ENCODE results near the gene BMP4. TPM values are rescaled to one million over a fixed set of nuclear protein-coding genes. Genes with fewer than 3 reads are reported as not detected.
A peak's percentile ranks its signal among the peaks of the same experiment; 100 is the strongest.

Gene BMP4
- total RNA-seq, 1 experiment from 2014 or later, result 24.8 TPM

DNA sequence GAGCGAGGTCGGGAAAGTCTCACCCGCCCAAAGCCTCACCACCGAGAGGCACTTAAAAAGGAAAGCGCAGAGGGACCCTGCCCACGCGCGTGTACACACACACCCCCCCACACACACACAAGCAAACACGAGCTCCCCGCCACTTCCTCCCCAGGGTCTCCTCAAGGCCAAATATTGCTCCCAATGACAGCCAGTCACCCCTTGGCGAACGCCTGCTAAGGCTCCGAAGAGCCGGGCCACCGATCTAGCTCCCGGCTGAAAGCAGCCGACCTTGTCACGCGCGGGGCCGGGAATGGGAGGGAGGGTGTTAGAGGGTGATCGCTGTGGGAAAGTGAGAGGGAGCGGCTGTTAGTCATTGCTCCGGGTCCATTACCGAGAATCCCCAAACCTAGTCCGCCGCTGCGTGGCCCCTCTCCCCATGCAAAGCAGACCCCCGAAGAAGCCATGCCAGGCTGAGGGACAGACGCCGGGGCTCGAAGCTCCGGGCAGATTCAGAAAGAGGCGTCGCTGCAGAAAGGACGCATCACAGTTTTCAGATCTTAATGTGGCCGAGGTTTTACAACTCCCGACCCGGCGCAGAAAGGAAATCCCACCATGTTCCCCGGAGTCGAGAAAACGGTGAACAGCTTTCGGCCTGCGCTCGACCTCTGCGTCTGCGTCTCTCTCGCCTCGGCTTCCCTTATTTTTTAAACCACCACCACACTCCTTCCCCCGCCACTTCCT, 2.6 kb downstream of the BMP4 start:
- TF ChIP-seq, protein P1, sequence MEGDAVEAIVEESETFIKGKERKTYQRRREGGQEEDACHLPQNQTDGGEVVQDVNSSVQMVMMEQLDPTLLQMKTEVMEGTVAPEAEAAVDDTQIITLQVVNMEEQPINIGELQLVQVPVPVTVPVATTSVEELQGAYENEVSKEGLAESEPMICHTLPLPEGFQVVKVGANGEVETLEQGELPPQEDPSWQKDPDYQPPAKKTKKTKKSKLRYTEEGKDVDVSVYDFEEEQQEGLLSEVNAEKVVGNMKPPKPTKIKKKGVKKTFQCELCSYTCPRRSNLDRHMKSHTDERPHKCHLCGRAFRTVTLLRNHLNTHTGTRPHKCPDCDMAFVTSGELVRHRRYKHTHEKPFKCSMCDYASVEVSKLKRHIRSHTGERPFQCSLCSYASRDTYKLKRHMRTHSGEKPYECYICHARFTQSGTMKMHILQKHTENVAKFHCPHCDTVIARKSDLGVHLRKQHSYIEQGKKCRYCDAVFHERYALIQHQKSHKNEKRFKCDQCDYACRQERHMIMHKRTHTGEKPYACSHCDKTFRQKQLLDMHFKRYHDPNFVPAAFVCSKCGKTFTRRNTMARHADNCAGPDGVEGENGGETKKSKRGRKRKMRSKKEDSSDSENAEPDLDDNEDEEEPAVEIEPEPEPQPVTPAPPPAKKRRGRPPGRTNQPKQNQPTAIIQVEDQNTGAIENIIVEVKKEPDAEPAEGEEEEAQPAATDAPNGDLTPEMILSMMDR (IDR thresholded peaks at IDR 0.05; ENCODE audit: unreplicated experiment), result no peak
- intact Hi-C loops (cut with micrococcal nuclease; ENCODE audit: unreplicated experiment), result loop anchor here (10.0 kb wide), 2 partner anchors 151 to 381 kb away; no protein-coding TSS in a partner anchor
- Mint-ChIP-seq H3K27me3 (ENCODE audit: unreplicated experiment) (no peaks in the 10 kb centered on the region), H3K27ac (ENCODE audit: unreplicated experiment) (peak overlapping the region; percentile 87), H3K4me3 (ENCODE audit: low read depth, unreplicated experiment) (peak overlapping the region; percentile 85), H3K9me3 (ENCODE audit: low read depth, unreplicated experiment) (no peaks in the 10 kb centered on the region), H3K36me3 (ENCODE audit: insufficient read depth, unreplicated experiment) (peaks cover 62% of the 10 kb centered on the region), H3K4me1 (ENCODE audit: low read depth, unreplicated experiment) (peaks cover 10% of the 10 kb centered on the region)
- CTCF ChIA-PET, result interaction anchor here (0.5 to 2.6 kb wide), 10 partner anchors 10 to 773 kb away, joined by 3 to 10 read pairs (median 3); partner anchors contain the start of gene CDKN3
- no TSS peak for BruUV-seq (replicated peaks)
- DNase-seq, result peak; percentile 21

DNA sequence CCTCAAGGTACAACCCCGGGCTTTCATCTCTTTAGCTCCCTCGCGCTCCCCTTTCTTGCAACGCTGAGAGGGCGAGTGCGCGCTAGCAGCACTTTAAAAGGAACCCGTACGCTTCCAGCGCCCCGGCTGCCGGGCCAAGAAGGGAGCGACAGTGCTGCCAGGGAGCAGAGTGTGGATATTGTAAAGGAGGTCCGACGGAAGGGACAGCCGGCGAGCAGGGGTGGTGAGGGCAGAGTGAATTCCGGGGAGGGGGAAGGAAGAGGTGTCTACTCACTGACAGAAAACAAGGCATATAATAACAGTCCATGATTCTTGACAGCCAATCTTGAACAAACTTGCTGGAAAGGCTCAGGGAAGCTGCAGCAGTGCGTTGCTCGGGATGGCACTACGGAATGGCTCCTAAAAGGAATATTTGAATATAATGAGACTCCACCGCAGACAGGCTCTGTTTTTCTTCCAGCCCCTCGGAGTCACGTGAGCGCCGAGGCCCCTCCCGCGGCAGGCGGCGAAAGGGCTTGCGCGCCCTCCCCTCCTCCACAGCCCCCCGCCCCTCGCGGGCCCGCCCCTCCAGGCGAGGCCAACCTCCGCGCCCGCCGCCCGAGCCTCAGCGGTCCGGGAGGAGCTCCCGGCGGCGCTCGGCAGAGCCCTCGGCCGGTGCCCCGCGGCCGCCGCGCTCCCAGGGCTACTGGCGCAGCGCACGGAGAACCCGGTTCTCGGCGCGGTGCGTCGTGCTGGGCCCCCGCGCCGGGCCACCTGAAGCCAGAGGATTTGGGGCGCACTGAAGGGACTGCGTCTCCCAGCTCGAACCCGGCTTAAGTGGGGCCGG, 3.4 kb downstream of the BMP4 start:
- Mint-ChIP-seq H3K27ac (ENCODE audit: unreplicated experiment) (peak overlapping the region; percentile 87), H3K4me1 (ENCODE audit: low read depth, unreplicated experiment) (peaks cover 10% of the 10 kb centered on the region), H3K9me3 (ENCODE audit: low read depth, unreplicated experiment) (no peaks in the 10 kb centered on the region), H3K36me3 (ENCODE audit: insufficient read depth, unreplicated experiment) (peaks cover 62% of the 10 kb centered on the region), H3K4me3 (ENCODE audit: low read depth, unreplicated experiment) (peak overlapping the region; percentile 85), H3K27me3 (ENCODE audit: unreplicated experiment) (no peaks in the 10 kb centered on the region)
- CTCF ChIA-PET, result interaction anchor here (0.6 to 2.6 kb wide), 7 partner anchors 10 to 497 kb away, joined by 3 to 10 read pairs (median 3); partner anchors contain the start of gene CDKN3
- no TSS peak for BruUV-seq (replicated peaks)
- TF ChIP-seq, protein P1 (IDR thresholded peaks at IDR 0.05; ENCODE audit: unreplicated experiment), result no peak
- intact Hi-C loops (cut with micrococcal nuclease; ENCODE audit: unreplicated experiment), result loop anchor here (10.0 kb wide), 2 partner anchors 152 to 382 kb away; no protein-coding TSS in a partner anchor
- DNase-seq, result peak; percentile 82

DNA sequence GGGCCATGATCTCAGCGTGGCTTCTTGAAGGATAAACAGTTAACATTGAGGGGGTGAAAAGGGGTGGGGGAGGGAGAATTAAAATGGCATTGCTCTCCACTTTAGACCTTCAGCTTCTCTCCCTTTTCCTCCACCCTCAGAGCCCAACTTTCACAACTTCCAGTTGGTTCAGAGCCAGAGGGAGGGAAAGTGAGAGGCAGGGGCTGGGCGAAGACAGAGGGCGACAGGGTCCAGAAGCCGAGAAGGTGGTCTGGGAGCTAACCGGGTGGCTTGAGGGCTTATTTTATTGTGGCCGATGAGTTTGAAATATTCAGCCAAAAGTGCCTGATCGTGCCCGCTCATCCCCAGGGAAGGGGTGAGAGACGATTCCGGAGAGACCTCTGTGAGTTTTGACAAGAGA, 4.1 kb downstream of the BMP4 start:
- no TSS peak for BruUV-seq (replicated peaks)
- H3K36me3 Mint-ChIP-seq (ENCODE audit: insufficient read depth, unreplicated experiment), result peaks cover 62% of the 10 kb centered on the region
- peaks cover 6% of the 10 kb centered on the region for H3K4me1 Mint-ChIP-seq (ENCODE audit: low read depth, unreplicated experiment)

More for the DNA sequence above, 4.1 kb downstream of the BMP4 start:
- peak overlapping the region; percentile 9 for H3K27ac Mint-ChIP-seq (ENCODE audit: unreplicated experiment)
- no peak for DNase-seq
- H3K4me3 Mint-ChIP-seq (ENCODE audit: low read depth, unreplicated experiment), result peak overlapping the region; percentile 85
- TF ChIP-seq, protein P1 (IDR thresholded peaks at IDR 0.05; ENCODE audit: unreplicated experiment), result no peak
- no peaks in the 10 kb centered on the region for H3K9me3 Mint-ChIP-seq (ENCODE audit: low read depth, unreplicated experiment)
- CTCF ChIA-PET, result interaction anchor here (2.6 kb wide), 1 partner anchor 10 kb away, joined by 10 read pairs; no protein-coding TSS in a partner anchor
- intact Hi-C loops (cut with micrococcal nuclease; ENCODE audit: unreplicated experiment), result loop anchor here (10.0 kb wide), 2 partner anchors 152 to 382 kb away; no protein-coding TSS in a partner anchor
- no peaks in the 10 kb centered on the region for H3K27me3 Mint-ChIP-seq (ENCODE audit: unreplicated experiment)
